ENCODE measurements around the gene NUCKS1. TPM values are rescaled to one million over a fixed set of nuclear protein-coding genes. Genes with fewer than 3 reads are reported as not detected.

The NUCKS1 gene
- total and polyA plus RNA-seq, 2 of the 8 experiments (the other 6 are each of a cell fraction or from before 2014, with no cell fraction given), result 126 to 461 TPM

- H3K23ac ChIP-seq (ENCODE audit: insufficient read length), result no peak overlapping the region
- no peak overlapping the region for H3K14ac ChIP-seq (ENCODE audit: insufficient read length)
- peaks cover 0 to 3% (median 1%) of the 10 kb centered on the region in 4 experiments; a peak in 3 of 7 replicates for H3K4me1 ChIP-seq (replicated peaks in 1 of 4; ENCODE audit: control insufficient read depth in 3 of 4, insufficient read depth in 4 of 4, low read length in 3 of 4)
- no peak overlapping the region for H2AK5ac ChIP-seq (ENCODE audit: low read depth, low read length)
- H3K9ac ChIP-seq (replicated peaks in 1 of 4; ENCODE audit: extremely low read depth in 1 of 4, low read depth in 3 of 4, low read length in 3 of 4), result peak overlapping the region in 1 of 4 experiments; percentile 2; a peak in 1 of 7 replicates
- TF ChIP-seq POLR2A (IDR thresholded peaks at IDR 0.05; ENCODE audit: control extremely low read depth in 1 of 2, low read depth in 2 of 2, low read length in 2 of 2) (peak in 1 of 2 experiments; percentile 34; a peak in 1 of 3 replicates), BRCA1 (IDR thresholded peaks at IDR 0.05; ENCODE audit: low read depth, low read length) (no peak), POLR2AphosphoS5 (IDR thresholded peaks at IDR 0.05; ENCODE audit: low read depth, low read length) (peak; percentile 64; the same call in 1 of the 2 replicates)
- H3K18ac ChIP-seq (ENCODE audit: extremely low read depth, low read length), result no peak overlapping the region
- H2BK15ac ChIP-seq (ENCODE audit: low read length), result no peak overlapping the region
- DNase-seq (ENCODE audit: low read depth in 1 of 2, low spot score in 2 of 2), result no peak
- no peaks in the 10 kb centered on the region for H3K23me2 ChIP-seq (ENCODE audit: low read depth, low read length)
- H3K4ac ChIP-seq (replicated peaks; ENCODE audit: insufficient read length, low read depth, low read length), result no peak overlapping the region
- H2BK120ac ChIP-seq (replicated peaks; ENCODE audit: low read depth, low read length), result no peak overlapping the region
- no peaks in the 10 kb centered on the region for H3K9me3 ChIP-seq (ENCODE audit: insufficient read depth in 2 of 2, low read depth in 1 of 2, low read length in 1 of 2)
- H2BK20ac ChIP-seq (ENCODE audit: low read length), result no peak overlapping the region
- no peak overlapping the region for H3K27ac ChIP-seq (ENCODE audit: low read depth, low read length)
- no peak overlapping the region for H2BK5ac ChIP-seq (ENCODE audit: low read depth, low read length)
- peaks cover 19 to 55% (median 49%) of the 10 kb centered on the region in 4 experiments for H3K36me3 ChIP-seq (ENCODE audit: control insufficient read depth in 2 of 4, insufficient read depth in 4 of 4, low read length in 3 of 4)
- H3K4me2 ChIP-seq (ENCODE audit: insufficient read depth in 1 of 2, low read depth in 2 of 2, low read length in 2 of 2), result no peak overlapping the region
- no peak overlapping the region for H3K4me3 ChIP-seq (ENCODE audit: extremely low read depth in 1 of 4, insufficient read depth in 2 of 4, low read depth in 3 of 4, low read length in 4 of 4)
- no peaks in the 10 kb centered on the region for H3K79me1 ChIP-seq (ENCODE audit: low read depth, low read length)
- no peak overlapping the region for H4K5ac ChIP-seq (ENCODE audit: insufficient read length, low read depth, low read length)
- no peak overlapping the region for H4K91ac ChIP-seq (replicated peaks; ENCODE audit: insufficient read length, low read length)
- no peak overlapping the region for H4K8ac ChIP-seq (ENCODE audit: extremely low read depth, insufficient read depth, low read length)
- peaks cover 2 to 10% of the 10 kb centered on the region in 2 experiments for H4K20me1 ChIP-seq (replicated peaks in 1 of 2; ENCODE audit: control insufficient read depth in 1 of 2, insufficient read depth in 2 of 2, low read length in 2 of 2)
- no peak for FAIRE-seq
- H3K27me3 ChIP-seq (replicated peaks in 1 of 4; ENCODE audit: control insufficient read depth in 3 of 4, extremely low read depth in 1 of 4, insufficient read depth in 3 of 4, low read length in 3 of 4), result no peaks in the 10 kb centered on the region
- H3K56ac ChIP-seq (replicated peaks; ENCODE audit: insufficient read length, low read depth, low read length), result no peak overlapping the region
- H2AFZ ChIP-seq (ENCODE audit: low read length), result no peak overlapping the region
- CTCF ChIA-PET (ENCODE audit: partially characterized antibody), result interaction anchor here (0.9 to 16.4 kb wide), 6 partner anchors 8 to 261 kb away, joined by 3 to 856 read pairs (median 20); no protein-coding TSS in a partner anchor
- H3K79me2 ChIP-seq (ENCODE audit: control insufficient read depth in 1 of 2, insufficient read depth in 2 of 2, low read length in 2 of 2), result no peaks in the 10 kb centered on the region
- POLR2A ChIA-PET (ENCODE audit: partially characterized antibody), result interaction anchor here (0.7 to 17.3 kb wide), 8 partner anchors 9 to 84 kb away, joined by 3 to 241 read pairs (median 11); partner anchors contain the start of genes ELK4 and SLC45A3
- 91% methylated on average over 5 of the region's 5 CpGs; no CpG with 5 or more reads in 1 of the 2 experiments for WGBS, 2 experiments (ENCODE audit: extremely low coverage in 1 of 2, insufficient coverage in 1 of 2, insufficient read length in 1 of 2, insufficient replicate concordance in 2 of 2, low coverage in 1 of 2, low lambda C conversion rate in 2 of 2, missing lambda C conversion rate in 1 of 2)
- no peak overlapping the region for H2BK12ac ChIP-seq (ENCODE audit: low read depth, low read length)
Observed at GRCh38 chr1:205715628-205716027, 34.4 kb downstream of the NUCKS1 start.

Measured in H1 (cell line).